Type B pancreatic cell (in vitro differentiated cells): ENCODE data around the gene DPP10. TPM values are rescaled to one million over a fixed set of nuclear protein-coding genes. Genes with fewer than 3 reads are reported as not detected.
A peak's percentile ranks its signal among the peaks of the same experiment; 100 is the strongest.

Source experiments
- DNase-seq: peaks from one replicate; pipeline ENCODE4 v3.0.0; 2021; ENCODE audit warnings: mixed read lengths; ENCODE audit not compliant: unreplicated experiment; ENCODE audit errors: extremely low spot score
- H3K27ac Mint-ChIP-seq: 2 replicates; pipeline ENCODE4 v1.8.0; 2021; ENCODE audit warnings: mild to moderate bottlenecking, mixed read lengths
- H3K27me3 Mint-ChIP-seq: 2 replicates; pipeline ENCODE4 v1.8.0; 2021; ENCODE audit warnings: mixed read lengths
- H3K36me3 Mint-ChIP-seq: 2 replicates; pipeline ENCODE4 v1.8.0; 2021; ENCODE audit warnings: mixed read lengths
- H3K4me1 Mint-ChIP-seq: one replicate; pipeline ENCODE4 v1.8.0; 2021; ENCODE audit warnings: mixed read lengths; ENCODE audit not compliant: unreplicated experiment
- H3K4me3 Mint-ChIP-seq: 2 replicates; pipeline ENCODE4 v1.8.0; 2021; ENCODE audit warnings: mild to moderate bottlenecking, mixed read lengths
- H3K9me3 Mint-ChIP-seq: 2 replicates; pipeline ENCODE4 v1.8.0; 2021; ENCODE audit warnings: mixed read lengths
- total RNA-seq: library from RNA; stranded (reverse); gene quantifications from 2 replicates; pipeline ENCODE4 v1.2.1, GENCODE V29; 2021; ENCODE audit warnings: low replicate concordance
- TF ChIP-seq, protein P1 (sequence below): fragments of 200-600 bp; sonication (generic); conservative IDR thresholded peaks from 2 replicates; pipeline ENCODE4 v1.5.0; 2021; ENCODE audit warnings: antibody characterized with exemption, mild to moderate bottlenecking

DPP10 gene
- total RNA-seq, 1 donor from 2014 or later, result 8.8 TPM

DNA sequence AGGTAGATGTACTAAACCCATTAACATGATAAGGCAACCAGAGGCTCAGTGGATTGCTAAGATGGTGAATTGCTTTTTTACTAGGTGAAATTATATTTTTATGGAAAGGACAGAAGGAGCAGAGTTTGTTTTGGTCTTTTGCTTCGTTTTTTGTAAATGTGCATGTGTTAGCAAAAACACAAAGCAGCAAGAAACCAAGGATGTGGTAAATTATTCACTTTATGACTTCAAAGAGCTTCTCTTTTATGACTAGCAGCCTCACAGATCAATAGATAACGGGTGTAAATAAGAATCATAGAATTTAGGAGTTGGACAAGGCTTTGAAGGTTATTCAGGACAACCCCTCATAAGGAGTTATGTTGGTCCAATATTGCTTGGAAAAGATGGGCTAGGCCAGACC, 615.0 kb downstream of the DPP10 start:
- H3K27me3 Mint-ChIP-seq, result no peaks in the 10 kb centered on the region
- H3K9me3 Mint-ChIP-seq, result no peaks in the 10 kb centered on the region
- H3K4me3 Mint-ChIP-seq, result no peak overlapping the region
- no peak for DNase-seq
- no peak overlapping the region for H3K27ac Mint-ChIP-seq
- no peaks in the 10 kb centered on the region for H3K36me3 Mint-ChIP-seq
- H3K4me1 Mint-ChIP-seq, result no peaks in the 10 kb centered on the region
- TF ChIP-seq, protein P1, sequence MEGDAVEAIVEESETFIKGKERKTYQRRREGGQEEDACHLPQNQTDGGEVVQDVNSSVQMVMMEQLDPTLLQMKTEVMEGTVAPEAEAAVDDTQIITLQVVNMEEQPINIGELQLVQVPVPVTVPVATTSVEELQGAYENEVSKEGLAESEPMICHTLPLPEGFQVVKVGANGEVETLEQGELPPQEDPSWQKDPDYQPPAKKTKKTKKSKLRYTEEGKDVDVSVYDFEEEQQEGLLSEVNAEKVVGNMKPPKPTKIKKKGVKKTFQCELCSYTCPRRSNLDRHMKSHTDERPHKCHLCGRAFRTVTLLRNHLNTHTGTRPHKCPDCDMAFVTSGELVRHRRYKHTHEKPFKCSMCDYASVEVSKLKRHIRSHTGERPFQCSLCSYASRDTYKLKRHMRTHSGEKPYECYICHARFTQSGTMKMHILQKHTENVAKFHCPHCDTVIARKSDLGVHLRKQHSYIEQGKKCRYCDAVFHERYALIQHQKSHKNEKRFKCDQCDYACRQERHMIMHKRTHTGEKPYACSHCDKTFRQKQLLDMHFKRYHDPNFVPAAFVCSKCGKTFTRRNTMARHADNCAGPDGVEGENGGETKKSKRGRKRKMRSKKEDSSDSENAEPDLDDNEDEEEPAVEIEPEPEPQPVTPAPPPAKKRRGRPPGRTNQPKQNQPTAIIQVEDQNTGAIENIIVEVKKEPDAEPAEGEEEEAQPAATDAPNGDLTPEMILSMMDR, result no peak

DNA sequence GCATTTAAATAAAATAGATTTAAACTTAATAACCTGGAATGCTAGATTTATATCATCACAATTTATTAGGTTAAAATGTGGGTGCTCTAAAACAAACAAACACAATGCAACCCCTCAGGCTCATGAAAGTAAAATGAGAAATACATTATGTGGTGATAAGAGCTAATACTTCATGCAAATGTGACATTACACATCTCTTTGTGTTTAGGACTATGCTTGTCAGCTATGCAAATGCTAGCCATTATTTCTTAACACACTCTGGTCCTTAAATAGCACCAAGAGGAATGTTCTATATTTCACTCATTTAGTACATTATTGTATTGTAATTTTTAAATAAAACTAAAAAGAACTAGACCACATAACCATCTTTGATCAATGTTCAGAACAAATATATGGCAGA, 627.6 kb downstream of the DPP10 start:
- H3K36me3 Mint-ChIP-seq, result no peaks in the 10 kb centered on the region
- H3K4me3 Mint-ChIP-seq, result no peak overlapping the region
- TF ChIP-seq, protein P1, result no peak
- H3K27ac Mint-ChIP-seq, result no peak overlapping the region
- no peaks in the 10 kb centered on the region for H3K4me1 Mint-ChIP-seq
- H3K27me3 Mint-ChIP-seq, result no peaks in the 10 kb centered on the region
- DNase-seq, result no peak
- H3K9me3 Mint-ChIP-seq, result peaks cover 5% of the 10 kb centered on the region

DNA sequence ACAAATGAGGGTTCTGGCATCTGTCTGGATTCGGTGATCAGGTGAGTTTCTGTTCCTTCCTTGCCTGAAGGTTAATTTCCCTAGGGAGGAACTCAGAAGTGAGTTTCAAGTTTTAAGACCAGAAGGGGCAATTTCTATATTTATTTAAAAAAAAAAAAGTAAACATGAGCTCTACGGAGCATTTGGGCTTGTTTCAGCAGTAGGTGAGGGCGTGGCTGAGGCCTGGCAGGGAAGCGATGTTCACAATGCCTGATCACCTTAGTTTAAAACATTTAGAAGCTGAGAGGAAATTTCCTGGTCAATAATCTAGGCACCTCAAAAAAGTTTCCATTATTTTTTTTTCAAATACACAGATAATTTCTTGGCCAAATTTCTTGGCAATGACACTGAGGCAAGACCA, 629.1 kb downstream of the DPP10 start:
- no peaks in the 10 kb centered on the region for H3K4me1 Mint-ChIP-seq
- no peaks in the 10 kb centered on the region for H3K27me3 Mint-ChIP-seq
- no peaks in the 10 kb centered on the region for H3K36me3 Mint-ChIP-seq
- H3K9me3 Mint-ChIP-seq, result peaks cover 5% of the 10 kb centered on the region
- no peak for DNase-seq
- H3K4me3 Mint-ChIP-seq, result no peak overlapping the region
- TF ChIP-seq, protein P1, result no peak
- peak overlapping the region; percentile 3 for H3K27ac Mint-ChIP-seq

GRCh38 chr2:115075800-115076199, 633.4 kb downstream of the DPP10 start:
- H3K4me1 Mint-ChIP-seq, result no peaks in the 10 kb centered on the region
- H3K27me3 Mint-ChIP-seq, result no peaks in the 10 kb centered on the region
- H3K4me3 Mint-ChIP-seq, result no peak overlapping the region
- TF ChIP-seq, protein P1, result no peak
- H3K9me3 Mint-ChIP-seq, result no peaks in the 10 kb centered on the region
- H3K27ac Mint-ChIP-seq, result no peak overlapping the region
- DNase-seq, result no peak
- no peaks in the 10 kb centered on the region for H3K36me3 Mint-ChIP-seq

- H3K27ac Mint-ChIP-seq, result no peak overlapping the region
- no peak overlapping the region for H3K4me3 Mint-ChIP-seq
- H3K9me3 Mint-ChIP-seq, result no peaks in the 10 kb centered on the region
- no peaks in the 10 kb centered on the region for H3K4me1 Mint-ChIP-seq
- TF ChIP-seq, protein P1, result no peak
- H3K36me3 Mint-ChIP-seq, result no peaks in the 10 kb centered on the region
- no peak for DNase-seq
- no peaks in the 10 kb centered on the region for H3K27me3 Mint-ChIP-seq
These were observed 635.2 kb downstream of the DPP10 start for GRCh38 chr2:115077626-115078025.

DNA sequence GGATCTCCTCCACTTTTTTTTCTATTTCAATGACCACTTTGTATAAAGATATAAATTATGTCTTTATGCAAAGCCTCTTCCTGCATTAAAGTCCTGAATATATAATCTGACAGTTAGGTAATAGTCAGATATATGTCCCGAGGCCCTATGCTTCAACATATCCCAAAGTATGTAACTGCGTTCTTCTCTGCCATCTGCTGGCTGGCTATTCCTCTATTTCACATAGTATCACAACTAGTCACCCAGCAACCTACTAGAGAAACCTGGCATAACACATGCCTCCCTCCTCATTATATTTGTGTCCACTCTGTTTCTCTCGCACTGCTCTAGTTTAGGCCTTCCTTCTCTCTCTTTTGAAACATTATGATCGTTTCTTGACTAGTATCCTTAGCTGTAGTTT, 640.8 kb downstream of the DPP10 start:
- no peaks in the 10 kb centered on the region for H3K4me1 Mint-ChIP-seq
- no peaks in the 10 kb centered on the region for H3K36me3 Mint-ChIP-seq
- no peak for DNase-seq
- TF ChIP-seq, protein P1, result peak; percentile 37
- no peaks in the 10 kb centered on the region for H3K27me3 Mint-ChIP-seq
- no peaks in the 10 kb centered on the region for H3K9me3 Mint-ChIP-seq
- no peak overlapping the region for H3K4me3 Mint-ChIP-seq
- H3K27ac Mint-ChIP-seq, result no peak overlapping the region
